ENCODE data around the gene FAM241B.
A peak's percentile ranks its signal among the peaks of the same experiment; 100 is the strongest.

Gene FAM241B

DNA sequence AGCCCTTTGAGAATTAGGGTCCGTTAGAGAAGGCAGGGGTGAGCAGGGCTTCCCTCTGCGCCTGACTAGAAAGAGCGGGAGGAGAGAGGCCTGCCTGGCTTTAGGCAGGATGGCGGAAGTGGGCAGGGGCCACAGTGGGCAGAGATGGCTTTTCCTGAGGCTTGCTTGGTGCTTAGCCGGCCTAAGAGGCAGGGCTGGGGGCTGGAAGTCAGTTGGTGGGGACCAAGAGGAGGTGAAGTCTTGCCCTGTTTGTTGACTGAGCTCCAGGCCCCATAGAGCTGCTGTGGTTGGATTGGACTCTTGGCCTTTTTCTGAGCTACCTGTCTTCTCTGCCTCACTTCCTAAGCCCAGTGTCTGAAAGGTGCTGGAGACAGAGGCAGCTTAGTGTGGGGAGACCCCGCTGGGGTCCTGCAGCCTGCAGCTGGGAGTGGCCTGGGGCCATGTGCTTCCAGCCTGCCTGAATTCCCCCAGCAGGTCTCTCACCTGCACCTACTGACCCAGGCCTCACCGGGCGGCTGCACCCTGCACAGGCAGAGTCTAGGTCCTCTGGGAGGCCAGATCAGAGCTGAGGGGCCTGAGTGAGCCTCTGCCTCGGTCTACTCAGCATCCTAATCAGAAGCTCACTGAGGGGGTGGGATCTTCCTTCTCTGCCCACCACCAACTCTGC lies 4.8 kb downstream of the FAM241B start:
- no peak for DNase-seq

DNA sequence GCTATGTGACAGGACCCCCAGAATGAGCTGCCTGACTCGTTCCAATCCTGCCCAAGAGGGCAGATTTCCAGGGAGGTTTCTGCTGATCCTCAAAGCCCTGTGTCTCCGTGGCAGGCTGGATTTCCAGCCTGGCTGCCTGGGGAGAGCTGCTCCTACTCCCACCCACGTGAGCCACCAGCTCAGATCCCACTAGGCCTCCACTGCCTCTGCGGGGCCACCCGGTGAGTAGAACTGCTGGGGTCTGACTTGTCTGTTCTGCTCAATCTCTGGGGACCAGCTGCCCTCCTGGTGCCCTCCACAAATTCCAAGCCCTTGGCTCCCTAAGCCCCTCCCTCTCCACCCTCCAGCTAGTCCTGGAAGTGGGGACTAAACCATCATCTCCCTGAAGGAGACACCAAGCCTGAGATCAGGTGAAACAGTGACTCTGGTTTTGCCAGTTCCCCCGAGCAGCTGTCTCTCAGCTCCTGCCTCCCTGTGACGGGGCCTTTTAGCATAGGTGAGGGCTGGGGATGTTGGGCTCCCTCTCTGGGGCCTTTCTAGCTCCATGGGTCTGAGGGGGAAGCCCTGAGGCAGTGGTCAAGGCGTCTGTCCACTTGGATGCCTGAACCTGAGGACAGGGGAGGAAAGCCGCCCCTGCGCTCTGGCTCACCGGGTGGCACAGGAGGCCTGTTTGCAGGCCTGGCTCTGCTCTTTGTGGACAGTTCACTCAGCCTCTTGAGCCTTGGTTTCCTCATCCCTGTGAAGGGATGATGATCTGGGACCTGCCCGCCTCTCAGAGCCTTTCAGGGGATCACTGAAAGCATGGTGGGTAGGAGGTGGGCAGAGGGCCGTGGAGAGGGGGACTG lies 5.6 kb downstream of the FAM241B start:
- DNase-seq = no peak

DNA sequence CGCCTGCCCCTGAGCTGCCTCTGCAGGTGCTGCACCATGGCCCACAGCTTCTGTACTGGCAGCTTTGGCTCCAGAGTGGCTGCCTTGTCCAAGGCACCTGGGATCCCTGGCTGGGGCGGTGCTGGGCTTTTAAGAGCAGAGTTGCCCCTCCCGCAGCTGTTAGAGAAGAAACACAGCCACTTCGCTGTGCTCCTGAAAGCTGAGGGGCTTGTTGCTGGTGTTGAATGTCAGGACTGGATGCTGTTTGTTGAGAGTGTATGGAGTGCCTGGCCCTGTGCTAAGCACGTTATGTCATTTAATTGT lies 6.2 kb downstream of the FAM241B start:
- DNase-seq = no peak

DNA sequence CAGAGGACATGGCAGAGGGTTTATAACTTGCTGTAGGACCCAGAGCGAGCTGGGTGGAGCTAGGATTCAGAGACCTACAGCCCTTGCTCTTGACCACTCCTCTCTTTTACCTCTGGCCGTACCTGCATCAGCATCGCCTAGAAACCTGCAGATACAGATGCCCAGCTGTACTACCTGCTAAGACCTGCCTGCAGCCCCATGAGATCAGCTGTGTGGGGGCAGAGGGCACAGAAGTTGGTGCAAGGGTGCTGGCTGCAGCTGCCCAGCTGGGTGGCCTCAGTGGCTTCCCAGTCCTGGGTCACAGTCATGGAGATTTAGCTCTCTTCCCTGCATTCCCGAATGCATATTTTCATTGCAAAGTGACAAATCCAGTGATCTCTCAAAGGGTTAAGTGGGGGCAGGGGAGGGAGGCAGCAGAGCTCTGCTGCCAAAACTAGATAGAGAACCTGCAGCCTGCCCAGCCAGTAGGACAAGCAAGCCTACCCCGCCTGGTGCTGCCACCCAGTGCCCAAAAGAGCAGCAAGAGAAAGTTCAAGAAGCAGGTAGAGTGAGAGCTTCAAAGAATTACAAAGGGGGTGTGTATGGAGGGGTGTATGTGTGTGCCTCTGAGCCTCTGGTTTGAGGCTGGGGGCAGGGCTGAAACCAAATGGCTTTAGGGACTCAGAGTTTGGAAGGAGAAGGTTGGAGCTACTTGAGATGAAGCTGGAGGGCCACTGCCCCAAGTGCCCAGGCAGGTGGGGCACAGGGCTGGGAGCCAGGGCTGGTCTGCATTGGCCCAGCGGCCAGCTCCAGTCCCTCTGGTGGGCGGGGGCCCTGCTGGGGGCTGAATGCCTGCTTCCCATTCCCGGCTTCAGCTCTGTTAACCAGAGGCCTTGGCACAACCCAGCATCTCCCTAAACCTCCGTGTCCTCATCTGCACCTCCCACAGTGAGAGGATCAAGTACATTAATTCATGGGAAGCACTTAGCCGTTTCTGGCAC lies 6.9 kb downstream of the FAM241B start:
- DNase-seq = no peak

DNA sequence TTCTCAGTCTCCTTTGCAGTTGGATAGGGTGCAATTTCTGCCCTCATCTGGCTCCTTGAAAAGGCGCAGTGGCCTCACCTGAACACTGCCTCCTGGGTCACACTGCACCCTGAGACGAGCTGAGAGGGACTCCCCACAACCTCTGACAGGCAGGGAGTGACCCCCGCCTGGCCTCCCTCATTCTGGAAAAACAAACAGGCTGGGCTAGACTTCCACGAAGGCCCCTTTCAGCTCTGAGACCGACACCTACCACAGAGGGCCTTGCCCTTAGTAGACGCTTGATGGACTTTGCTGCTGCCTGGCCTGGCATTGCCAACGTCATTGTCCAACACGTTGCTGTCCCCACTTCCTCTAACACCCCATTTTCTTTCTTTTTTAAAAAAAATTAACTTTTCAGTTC lies 8.6 kb downstream of the FAM241B start:
- no peak for DNase-seq

DNA sequence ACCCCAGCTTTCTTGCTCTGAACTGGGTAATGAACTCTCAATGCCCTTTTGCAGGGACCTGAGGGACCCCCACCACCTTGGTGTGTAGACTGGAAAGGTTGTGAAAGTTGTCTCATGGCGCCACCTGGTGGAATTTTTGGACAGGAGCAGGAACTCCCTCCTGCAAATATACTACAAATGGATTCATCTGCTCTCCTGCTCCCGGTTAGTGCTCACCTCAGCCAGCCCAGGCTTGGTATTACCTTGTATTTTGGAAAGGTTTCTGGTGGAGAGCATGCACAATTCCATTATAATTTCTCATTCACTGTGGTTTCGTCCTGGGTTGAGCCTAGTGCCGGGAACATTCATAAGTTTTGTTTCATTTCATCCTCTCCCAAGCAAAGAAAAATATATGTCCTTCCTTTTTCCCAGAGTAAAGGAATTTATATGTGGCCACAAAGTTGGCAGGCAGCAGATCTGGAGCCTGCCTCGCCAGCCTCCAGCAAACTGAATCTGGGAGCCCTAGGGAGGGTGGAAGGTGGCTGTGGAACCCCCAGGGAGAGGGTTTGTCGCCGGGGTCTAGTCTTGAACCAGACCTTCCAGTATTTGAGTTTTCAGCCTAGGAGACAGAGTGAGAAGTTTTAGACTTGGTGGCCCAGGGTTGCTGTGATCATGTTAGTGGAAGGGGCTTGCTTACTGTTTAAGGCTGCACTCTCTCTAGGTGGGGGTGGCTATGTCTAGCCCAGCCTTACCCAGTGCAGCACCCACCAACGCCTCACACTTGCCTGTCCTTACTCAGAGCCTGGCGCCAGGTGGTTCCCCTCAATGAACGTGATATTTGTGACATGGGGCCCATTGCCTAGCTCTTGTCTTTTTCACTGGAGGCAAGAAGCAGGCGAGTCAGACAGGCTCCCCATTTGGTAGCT lies 9.5 kb downstream of the FAM241B start:
- peak in 1 of 2 experiments; percentile 29 for DNase-seq

DNA sequence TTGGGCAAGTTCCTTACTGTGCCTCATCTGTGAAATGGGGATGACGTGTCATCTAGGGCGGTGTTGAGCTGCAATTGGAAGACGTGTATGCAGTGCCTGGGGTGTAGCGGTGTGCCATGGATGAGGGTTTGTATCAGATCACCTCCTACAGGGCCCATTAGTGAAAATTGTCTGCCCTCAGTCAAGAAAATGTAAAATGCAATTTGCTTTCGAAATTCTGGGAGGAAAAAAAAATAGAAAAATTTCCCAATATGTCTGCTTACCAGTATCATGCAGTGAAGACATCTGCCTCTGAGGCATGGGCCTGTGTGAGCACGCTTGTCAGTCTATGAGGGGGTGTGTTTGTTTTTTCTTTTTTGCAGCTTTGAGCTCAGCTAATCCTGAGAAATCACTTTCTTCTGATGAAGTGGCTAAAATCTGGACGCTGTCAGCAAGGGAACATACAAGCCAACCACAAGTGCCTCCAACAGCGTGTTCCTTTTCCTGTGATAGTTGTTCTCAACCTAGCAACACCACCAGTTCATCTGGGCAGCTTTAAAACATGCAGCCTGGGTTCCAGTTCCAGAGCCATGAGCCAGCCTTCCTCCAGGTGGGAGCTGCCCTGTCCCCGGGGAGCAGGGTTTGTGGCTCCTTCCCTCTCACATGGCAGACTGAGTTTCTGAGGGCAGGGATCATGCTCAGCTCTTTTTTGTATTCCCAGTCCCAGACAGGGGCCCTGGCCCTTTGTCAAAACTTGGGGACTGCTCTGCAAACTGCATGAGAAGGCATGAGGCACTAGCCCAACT lies 10.3 kb downstream of the FAM241B start:
- no peak for DNase-seq

DNA sequence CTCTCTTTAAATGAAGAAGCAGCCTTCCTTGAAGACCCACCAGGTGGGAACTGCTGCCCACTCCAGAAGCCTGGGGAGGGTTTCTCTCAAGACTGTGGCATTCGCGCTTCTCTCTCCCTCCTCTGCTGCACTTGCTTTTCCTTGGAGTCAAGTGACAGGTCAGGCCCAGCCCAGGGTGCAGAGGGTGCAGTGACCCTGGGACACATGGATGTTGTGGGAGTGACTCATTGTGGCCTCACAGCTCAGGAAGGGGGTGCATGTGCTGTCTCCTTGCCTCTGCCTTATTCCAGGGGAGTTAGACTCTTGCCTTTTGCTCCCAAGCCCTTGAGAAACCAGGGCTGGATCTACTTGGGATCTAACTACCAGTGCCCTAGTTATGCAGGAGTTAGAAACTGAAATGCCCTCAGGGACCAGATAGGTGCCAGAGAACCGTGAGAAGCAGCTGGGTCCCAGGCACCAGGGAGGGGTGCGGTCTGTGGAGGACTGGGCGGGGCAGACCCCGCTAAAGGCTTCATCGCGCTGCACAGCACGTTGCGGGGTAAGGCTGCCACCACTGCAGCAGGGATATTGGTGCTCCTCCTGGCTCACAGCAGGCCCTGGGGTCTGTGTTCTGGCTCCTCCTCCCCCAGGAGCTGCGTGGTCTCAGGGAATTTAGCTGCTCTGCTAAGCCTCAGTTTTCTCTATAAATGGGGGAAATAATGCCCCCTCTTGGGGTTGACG lies 11.4 kb downstream of the FAM241B start:
- no peak for DNase-seq

DNA sequence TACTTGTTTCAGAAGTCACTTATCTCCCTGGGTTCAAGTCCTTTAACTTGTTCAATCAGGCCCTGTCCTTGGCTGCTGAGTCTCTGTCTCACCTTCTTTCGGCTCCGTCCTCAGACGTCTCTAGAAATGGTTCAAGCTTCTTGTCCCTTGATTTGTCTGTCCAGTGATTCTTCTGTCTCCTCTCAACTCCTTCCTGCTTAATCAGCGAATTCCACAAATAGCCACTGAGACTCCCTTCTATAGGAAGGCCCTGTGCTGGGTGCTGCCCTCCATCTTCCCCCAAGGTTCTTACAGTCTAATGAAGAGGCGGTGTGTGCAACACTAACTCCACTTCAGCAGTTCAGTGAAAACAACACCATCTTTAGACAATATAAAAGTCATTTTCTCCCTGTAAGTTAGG lies 12.7 kb downstream of the FAM241B start:
- DNase-seq = no peak

DNA sequence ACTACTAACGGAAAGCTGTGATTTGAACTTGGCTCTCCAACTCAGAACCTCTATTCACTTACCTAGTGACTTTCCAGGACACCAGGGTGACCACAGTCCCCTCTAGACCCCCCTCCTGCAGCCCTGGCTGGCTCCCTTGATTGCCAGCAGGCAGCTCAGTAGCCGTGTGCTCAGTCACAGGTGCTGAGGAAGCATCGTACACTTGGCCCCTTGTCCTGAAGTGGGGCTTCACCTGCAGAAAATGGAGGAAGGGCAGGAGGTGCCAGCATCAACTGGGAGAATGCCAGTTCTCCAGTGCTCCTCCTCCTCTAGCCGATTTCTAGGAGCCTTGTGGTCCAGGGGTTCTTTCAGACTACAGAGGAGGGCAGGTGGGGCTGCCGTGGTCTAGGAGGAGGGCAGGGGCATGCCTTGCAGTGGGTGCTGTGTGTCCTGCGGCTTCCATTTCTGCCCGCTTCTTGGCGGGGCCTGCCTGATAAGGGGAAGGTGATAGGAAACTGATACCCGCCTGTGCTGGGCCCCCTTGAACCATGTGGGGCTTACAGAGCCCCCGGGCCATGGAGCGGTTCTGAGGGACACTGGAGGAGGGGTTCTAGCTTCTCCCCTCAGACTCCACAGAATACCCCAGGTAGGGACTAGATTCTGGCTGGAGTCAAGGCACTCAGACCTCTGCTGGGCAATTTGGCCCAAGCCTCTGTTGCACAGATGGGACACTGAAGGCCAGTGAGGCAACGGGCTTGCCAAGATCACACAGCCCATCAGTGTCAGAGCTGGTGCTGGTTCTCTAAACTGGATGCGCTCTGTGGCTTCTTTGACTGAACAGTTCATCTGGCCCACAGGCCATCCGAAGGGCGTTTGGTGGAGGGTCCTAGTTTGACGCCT lies 14.0 kb downstream of the FAM241B start:
- DNase-seq = no peak

DNA sequence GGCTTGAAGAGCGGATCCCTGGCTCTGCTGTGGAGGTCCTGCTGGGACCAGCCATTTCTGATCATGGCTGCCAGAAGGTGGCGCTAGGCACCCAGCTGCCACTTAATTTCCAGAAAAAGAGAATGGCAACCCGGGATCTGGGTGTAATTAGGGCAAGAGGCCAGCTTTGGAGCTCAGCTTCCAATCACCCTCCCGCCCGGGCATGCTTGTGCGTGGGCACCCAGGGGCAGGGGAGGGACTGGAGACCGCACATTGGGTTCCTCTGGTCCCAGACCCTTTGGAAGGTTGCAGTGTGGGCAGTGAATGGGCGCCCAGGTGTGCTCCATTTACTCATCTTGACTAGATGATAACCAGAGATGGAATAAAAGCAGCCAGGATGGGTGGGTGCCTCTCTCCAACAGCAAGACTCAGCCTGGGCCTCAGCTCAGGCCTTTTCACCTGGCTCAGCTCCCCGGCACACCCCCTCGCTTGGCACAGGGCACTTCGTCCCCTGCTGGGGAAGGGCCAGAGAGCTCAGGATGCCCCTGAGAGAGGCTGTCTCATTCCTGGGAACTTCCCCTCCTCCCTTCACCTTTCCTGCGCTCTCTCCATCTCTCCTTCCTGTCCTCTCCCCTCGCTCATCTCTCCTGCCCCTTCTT lies 14.7 kb downstream of the FAM241B start:
- DNase-seq = peak in 1 of 2 experiments; percentile 3

DNA sequence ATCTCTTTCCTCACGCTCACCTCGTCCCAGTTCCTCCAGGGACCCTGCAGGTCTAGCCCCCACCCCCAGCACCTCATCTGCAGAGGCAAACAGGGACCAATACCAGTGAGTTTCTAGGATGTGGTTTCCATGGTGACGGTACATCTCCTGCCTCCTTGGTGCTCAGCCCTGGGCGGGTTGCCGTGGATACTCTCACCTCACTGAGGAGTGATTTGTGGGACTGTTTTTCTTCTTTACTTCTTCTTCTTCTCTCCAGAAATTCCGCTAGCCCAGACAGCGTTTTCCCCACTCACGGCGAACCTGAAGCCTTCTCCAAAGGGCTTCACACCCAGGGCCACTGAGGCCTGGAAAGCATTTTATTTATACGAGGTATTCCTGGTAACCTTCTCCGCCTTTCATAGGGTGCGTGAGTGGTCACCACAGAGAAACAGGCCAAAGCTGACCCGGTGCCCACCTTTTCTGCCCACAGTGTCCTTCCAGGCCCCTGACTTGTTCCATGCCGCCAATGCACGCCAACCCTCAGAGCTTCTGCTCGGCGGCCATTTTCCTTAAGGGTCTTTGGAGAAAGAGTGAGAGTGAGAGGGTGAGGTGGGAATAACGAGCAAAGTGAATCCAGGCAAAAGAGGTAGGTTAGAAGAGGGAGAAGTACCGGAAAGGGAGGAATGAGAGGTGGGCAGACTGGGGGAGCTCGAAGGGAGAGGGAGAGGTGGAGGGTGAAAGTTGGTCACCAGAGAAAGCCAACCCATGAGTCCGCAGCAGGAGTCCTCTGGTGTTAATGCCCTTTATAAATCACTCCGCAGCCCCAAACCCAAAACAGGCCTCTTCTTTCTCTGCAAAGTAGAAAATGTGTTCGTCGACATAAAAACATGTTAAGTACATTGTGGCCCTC lies 15.5 kb downstream of the FAM241B start:
- DNase-seq = no peak

DNA sequence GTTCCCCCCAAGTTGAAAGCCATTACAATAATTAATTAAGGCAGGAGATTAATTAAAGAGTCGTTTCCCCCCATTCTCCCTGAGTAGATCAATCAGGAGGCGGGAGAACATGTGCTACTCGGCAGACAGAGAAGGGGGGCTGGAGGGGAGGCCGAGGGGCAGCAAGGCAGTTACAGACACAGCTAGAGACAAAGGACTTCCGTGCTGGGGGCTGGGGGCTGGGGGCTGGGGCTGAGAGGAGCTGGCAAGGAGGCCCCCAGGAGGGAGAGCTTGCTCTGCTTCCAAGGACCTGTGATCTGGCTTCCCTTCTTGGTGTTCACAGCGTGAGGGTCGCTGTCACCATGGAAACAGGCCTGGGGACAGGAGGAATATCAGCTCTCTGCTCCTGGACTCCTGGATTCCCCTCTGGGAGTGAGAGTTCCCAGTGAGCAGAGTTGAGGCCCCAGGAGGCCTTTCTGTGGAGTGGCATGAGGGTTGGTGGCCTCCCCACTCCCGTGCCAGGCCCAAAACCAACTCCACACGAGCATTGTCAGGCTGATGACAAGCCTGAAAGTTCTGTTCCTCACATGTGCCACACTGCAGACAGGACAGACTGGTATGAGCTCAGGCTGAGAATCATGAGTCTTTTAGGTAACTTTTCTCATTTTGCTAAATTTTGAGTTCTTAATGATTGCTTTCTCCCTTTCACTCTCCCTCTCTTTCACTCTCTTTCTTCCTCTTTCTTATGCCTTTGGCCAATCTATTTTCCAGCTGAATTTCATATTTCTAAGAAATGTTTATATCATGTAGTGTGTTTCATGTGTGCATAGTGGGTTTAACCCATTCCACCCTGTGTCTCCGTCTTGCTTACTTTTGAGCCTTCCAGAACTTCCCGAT lies 16.4 kb downstream of the FAM241B start:
- no peak for DNase-seq

DNA sequence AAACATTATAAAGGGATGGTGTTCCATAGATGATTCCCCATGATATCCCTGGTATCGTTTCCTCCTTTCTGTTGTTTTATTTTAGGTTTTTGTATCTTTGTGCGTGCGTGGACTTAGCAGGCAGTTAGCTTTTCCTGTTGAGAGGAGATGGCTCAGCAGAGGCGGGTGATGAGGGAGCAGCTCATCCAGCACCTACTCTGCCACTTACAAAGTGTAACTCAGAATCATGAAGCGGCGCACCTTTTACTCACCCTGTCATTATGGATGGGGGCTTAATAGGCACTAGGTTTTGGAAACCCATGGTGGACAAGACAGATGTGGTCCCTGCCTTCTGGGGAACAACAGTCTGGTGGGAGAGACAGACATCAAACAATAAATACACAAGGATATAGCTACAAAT lies 17.1 kb downstream of the FAM241B start:
- no peak for DNase-seq

DNA sequence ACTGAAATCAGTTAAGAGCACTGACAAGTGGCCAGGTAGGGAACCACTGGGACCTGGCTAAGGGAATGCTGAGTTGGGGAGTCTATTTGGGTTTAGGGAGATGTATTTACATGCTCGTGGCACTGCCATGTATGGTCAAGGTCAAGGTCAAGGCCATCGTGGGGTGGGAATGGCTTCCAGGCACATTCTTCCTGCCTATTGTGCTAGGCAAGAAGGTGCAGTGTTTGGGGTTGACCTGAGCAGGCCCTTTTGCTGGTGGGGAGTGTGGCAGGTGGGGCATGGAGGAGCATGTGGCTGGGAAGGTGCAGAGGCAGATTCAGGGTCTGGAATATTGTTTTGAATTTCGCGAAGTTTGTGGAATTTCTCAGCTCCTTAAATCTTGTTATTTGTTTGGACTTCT lies 17.8 kb downstream of the FAM241B start:
- DNase-seq = no peak

DNA sequence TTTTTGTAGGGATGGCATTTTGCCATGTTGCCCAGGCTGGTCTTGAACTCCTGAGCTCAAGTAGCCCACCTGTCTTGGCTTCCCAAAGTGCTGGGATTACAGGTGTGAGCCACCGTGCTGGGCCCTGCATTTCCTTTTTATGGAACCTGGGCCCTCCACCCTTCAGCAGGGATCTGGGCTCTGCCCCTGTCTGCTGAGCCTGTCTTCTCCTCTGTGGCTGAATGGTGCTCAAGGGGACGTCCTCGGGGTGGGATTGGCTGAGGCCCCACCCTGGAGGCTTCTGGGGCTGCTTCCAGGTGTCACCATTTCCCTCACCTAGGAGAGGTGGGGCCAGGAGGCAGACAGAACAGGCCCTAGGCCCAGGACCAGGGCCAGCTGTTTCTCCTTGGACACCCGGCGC lies 18.4 kb downstream of the FAM241B start:
- DNase-seq = no peak
